Spleen (tissue), 11 donors: Measurements from ENCODE around the gene ZFAND2A. TPM values are rescaled to one million over a fixed set of nuclear protein-coding genes. Genes with fewer than 3 reads are reported as not detected.

ENCODE experiments used
- DNase-seq: peaks from one replicate; pipeline ENCODE4 v3.0.0-alpha.2; 2020
- H3K27ac ChIP-seq, 8 donors: fragments of 200-600 bp; sonication (generic) in 7 of 8; 1 replicate in 4 of 8; 2 replicates in 4 of 8; pipeline versions ENCODE4 v1.5.0 to v1.8.0; 2016 to 2021; ENCODE audit warnings: inconsistent platforms in 4 of 8, mild to moderate bottlenecking in 4 of 8, moderate library complexity in 1 of 8
- H3K27me3 ChIP-seq, 7 donors: fragments of 200-600 bp; sonication (generic) in 6 of 7; replicated peaks in 1 of 7; 1 replicate in 4 of 7; 2 replicates in 3 of 7; pipeline versions ENCODE4 v1.5.0 to v1.8.0; 2016 to 2021; ENCODE audit warnings: inconsistent platforms in 3 of 7, mild to moderate bottlenecking in 1 of 7
- H3K36me3 ChIP-seq, 6 donors: fragments of 200-600 bp; sonication (generic) in 5 of 6; 1 replicate in 4 of 6; 2 replicates in 2 of 6; pipeline versions ENCODE4 v1.5.0 to v1.8.0; 2016 to 2021; ENCODE audit warnings: inconsistent platforms in 2 of 6
- H3K4me1 ChIP-seq, 6 donors: fragments of 200-600 bp; sonication (generic) in 5 of 6; 1 replicate in 3 of 6; 2 replicates in 3 of 6; pipeline versions ENCODE4 v1.5.0 to v1.8.0; 2016 to 2021; ENCODE audit warnings: inconsistent platforms in 3 of 6
- H3K4me3 ChIP-seq, 8 donors: fragments of 200-600 bp; sonication (generic) in 7 of 8; 1 replicate in 4 of 8; 2 replicates in 4 of 8; pipeline versions ENCODE4 v1.5.0 to v1.8.0; 2016 to 2021; ENCODE audit warnings: inconsistent platforms in 4 of 8, mild to moderate bottlenecking in 4 of 8, moderate library complexity in 2 of 8
- H3K9me3 ChIP-seq, 8 donors: fragments of 200-600 bp; sonication (generic) in 7 of 8; 1 replicate in 4 of 8; 2 replicates in 4 of 8; pipeline versions ENCODE4 v1.5.0 to v1.8.0; 2016 to 2021; ENCODE audit warnings: inconsistent platforms in 4 of 8
- POLR2A ChIP-seq, 3 donors: fragments of 450-650 bp; IDR thresholded peaks; one replicate each; pipeline ENCODE4 v1.5.1; 2017; ENCODE audit warnings: antibody characterized with exemption in 3 of 3, mild to moderate bottlenecking in 1 of 3
- POLR2AphosphoS5 ChIP-seq, 3 donors: sonication (generic); formaldehyde crosslinking; IDR thresholded peaks; one replicate each; pipeline ENCODE4 v1.5.1; 2017; ENCODE audit warnings: antibody characterized with exemption in 3 of 3
- WGBS, 5 donors: extraction: QIAGEN DNeasy Blood & Tissue Kit in 3 of 5; methylation state at CpG; one replicate each; pipeline versions ENCODE4 v1.1.5 to v1.1.7; 2013 to 2018; 5-methylcytosine and 5-hydroxymethylcytosine counted together
- intact Hi-C: fragments of 100-400 bp; cut with DNase I; formaldehyde crosslinking; loops from one replicate; pipeline ENCODE4 v1.15.0; 2023; ENCODE audit warnings: low total_unique reads
- polyA plus RNA-seq, 3 donors: library from polyadenylated mRNA; stranded (reverse); fragments of 200-250 nt; gene quantifications; one replicate each; pipeline ENCODE4 v1.2.1, GENCODE V29; 2013
- total RNA-seq, 7 donors: library from RNA; depleted of rRNA in 3 of 7; stranded (reverse); fragments of >200 nt in 3 of 7; fragmentation: NEBNext Ultra II Directional in 4 of 7; extraction: Animal tissue kit (Norgen Biotek cat#: 25700) in 4 of 7; gene quantifications; one replicate each; pipeline versions ENCODE4 v1.1.0 to v1.2.1, GENCODE V29; 2016 to 2021
- TF ChIP-seq, protein P1 (sequence below), 11 experiments: fragments of 200-600 bp in 7 of 11; fragments of 450-650 bp in 4 of 11; sonication (generic) in 4 of 11; IDR thresholded peaks in 8 of 11; conservative IDR thresholded peaks in 3 of 11; 1 replicate in 7 of 11; 2 replicates in 4 of 11; pipeline versions ENCODE4 v1.4.0 to v1.8.0; 2016 to 2021; ENCODE audit warnings: antibody characterized with exemption in 11 of 11, inconsistent platforms in 4 of 11, mild to moderate bottlenecking in 1 of 11
- donor health status: healthy with polysubstance abuse.
- donor health status: DM: no; HTN: no; CAD: no; lungs with moderate emphysema.
- donor health status: DM: no; HTN: no; CAD: no.
- donor health status: Bipolar disorder and iron deficiency.
- donor health status: healthy.
- donor health status: DM: no; HTN: no; CAD: no.
- donor health status: DM: yes; HTN: yes; CAD: no.

ZFAND2A gene
- total and polyA plus RNA-seq, 10 donors = 18.3 to 41.7 (median 24.4) TPM

DNA sequence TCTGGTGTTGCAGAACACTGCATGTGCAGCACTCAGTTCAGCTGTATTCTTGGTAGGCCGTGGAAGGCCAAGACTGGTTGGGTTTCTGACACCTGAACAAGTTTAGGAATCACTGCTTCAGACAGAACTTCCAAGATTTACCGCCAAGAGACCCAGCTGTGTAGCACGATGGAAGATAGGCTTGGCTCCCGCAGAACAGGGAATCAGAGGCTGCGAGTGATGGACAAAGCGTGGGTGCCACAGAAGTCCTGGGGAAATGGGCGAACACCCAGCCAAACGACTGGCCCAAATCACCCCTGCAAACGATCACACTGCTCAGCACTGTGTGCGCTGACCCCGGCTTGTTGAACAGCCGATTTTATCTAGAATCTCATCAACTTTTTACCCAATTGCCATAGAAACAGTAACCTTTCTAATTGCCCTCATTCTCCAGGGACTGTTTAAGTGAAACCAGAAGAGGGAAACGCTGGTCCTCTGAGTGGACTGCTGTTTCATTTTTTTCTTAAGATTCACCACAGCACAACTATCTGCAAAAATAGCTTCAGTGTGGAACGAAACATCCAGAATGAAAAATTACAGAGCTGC, 17.9 kb downstream of the ZFAND2A start:
- H3K9me3 ChIP-seq = no peaks in the 10 kb centered on the region
- DNase-seq = peak; percentile 52
- no peak overlapping the region for H3K4me3 ChIP-seq
- intact Hi-C loops = no loop called here
- no peaks in the 10 kb centered on the region for H3K27me3 ChIP-seq
- TF ChIP-seq, protein P1, sequence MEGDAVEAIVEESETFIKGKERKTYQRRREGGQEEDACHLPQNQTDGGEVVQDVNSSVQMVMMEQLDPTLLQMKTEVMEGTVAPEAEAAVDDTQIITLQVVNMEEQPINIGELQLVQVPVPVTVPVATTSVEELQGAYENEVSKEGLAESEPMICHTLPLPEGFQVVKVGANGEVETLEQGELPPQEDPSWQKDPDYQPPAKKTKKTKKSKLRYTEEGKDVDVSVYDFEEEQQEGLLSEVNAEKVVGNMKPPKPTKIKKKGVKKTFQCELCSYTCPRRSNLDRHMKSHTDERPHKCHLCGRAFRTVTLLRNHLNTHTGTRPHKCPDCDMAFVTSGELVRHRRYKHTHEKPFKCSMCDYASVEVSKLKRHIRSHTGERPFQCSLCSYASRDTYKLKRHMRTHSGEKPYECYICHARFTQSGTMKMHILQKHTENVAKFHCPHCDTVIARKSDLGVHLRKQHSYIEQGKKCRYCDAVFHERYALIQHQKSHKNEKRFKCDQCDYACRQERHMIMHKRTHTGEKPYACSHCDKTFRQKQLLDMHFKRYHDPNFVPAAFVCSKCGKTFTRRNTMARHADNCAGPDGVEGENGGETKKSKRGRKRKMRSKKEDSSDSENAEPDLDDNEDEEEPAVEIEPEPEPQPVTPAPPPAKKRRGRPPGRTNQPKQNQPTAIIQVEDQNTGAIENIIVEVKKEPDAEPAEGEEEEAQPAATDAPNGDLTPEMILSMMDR (IDR thresholded peaks at IDR 0.05 in 8 of 11, conservative IDR thresholded peaks at IDR 0.05 in 3 of 11) = no peak
- TF ChIP-seq POLR2AphosphoS5 (IDR thresholded peaks at IDR 0.05) = no peak
- no peak for TF ChIP-seq POLR2A (IDR thresholded peaks at IDR 0.05)
- peaks cover 10 to 41% (median 20%) of the 10 kb centered on the region in 6 donors for H3K4me1 ChIP-seq
- WGBS, 5 donors = 83 to 87% (median 85%) methylated on average over 14 of the region's 14 CpGs
- no peaks in the 10 kb centered on the region for H3K36me3 ChIP-seq
- no peak overlapping the region for H3K27ac ChIP-seq

DNA sequence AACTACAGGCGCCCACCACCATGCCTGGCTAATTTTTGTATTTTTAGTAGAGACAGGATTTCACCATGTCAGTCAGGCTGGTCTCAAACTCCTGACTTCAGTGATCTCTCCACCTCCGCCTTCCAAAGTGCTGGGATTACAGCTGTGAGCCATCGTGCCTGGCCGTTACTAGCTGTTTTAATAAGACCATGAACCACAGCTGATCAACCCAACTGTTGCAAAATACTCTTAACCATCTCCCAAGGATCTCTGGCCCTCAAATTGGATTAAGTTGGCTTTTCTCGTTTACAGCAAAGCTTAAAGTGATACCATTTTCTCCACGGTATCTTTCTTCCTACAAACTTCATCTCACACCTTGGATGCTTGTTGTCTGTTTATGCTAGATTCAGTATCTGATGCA, 18.3 kb downstream of the ZFAND2A start:
- H3K9me3 ChIP-seq = no peaks in the 10 kb centered on the region
- H3K4me1 ChIP-seq = peaks cover 14 to 46% (median 25%) of the 10 kb centered on the region in 6 donors
- 85 to 96% (median 89%) methylated on average over 6 of the region's 6 CpGs for WGBS, 5 donors
- intact Hi-C loops = no loop called here
- DNase-seq = peak; percentile 28
- no peaks in the 10 kb centered on the region for H3K27me3 ChIP-seq
- H3K36me3 ChIP-seq = no peaks in the 10 kb centered on the region
- H3K27ac ChIP-seq = no peak overlapping the region
- TF ChIP-seq, protein P1 (IDR thresholded peaks at IDR 0.05 in 8 of 11, conservative IDR thresholded peaks at IDR 0.05 in 3 of 11) = no peak
- TF ChIP-seq POLR2AphosphoS5 (IDR thresholded peaks at IDR 0.05) = no peak
- no peak for TF ChIP-seq POLR2A (IDR thresholded peaks at IDR 0.05)
- H3K4me3 ChIP-seq = no peak overlapping the region

DNA sequence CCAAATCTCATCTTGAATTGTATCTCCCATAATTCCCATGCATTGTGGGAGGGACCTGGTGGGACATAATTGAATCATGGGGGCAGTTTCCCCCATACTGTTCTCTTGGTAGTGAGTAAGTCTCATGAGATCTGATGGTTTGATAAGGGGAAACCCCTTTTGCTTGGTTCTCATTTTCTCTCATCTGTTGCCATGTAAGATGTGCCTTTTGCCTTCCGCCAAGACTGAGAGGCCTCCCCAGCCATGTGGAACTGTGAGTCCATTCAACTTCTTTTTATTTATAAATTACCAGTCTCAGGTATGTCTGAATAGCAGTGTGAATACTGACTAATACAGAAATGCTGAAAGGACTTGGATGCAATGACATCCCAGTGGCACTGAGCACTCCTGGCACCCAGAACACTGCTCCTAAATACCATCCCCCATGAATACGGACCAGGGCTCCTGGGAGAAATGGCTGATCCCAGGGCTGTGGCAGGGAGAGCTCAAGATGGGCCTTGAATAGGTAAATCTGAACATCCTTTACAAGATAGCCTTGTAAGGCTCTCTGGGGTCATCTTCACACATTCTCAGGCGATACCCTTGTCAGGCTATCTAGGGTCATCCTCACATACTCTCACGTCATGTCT, 19.4 kb downstream of the ZFAND2A start:
- peak; percentile 63 for DNase-seq
- peaks cover 14 to 48% (median 26%) of the 10 kb centered on the region in 6 donors for H3K4me1 ChIP-seq
- no peaks in the 10 kb centered on the region for H3K27me3 ChIP-seq
- TF ChIP-seq POLR2AphosphoS5 (IDR thresholded peaks at IDR 0.05) (no peak), POLR2A (IDR thresholded peaks at IDR 0.05) (no peak)
- TF ChIP-seq, protein P1 (IDR thresholded peaks at IDR 0.05 in 8 of 11, conservative IDR thresholded peaks at IDR 0.05 in 3 of 11) = no peak
- H3K4me3 ChIP-seq = no peak overlapping the region
- peak overlapping the region in 4 of 8 donors; percentile 38 to 76 (median 50) for H3K27ac ChIP-seq
- no peaks in the 10 kb centered on the region for H3K9me3 ChIP-seq
- 74 to 94% (median 86%) methylated on average over 4 of the region's 4 CpGs for WGBS, 5 donors
- H3K36me3 ChIP-seq = no peaks in the 10 kb centered on the region
- intact Hi-C loops = no loop called here

DNA sequence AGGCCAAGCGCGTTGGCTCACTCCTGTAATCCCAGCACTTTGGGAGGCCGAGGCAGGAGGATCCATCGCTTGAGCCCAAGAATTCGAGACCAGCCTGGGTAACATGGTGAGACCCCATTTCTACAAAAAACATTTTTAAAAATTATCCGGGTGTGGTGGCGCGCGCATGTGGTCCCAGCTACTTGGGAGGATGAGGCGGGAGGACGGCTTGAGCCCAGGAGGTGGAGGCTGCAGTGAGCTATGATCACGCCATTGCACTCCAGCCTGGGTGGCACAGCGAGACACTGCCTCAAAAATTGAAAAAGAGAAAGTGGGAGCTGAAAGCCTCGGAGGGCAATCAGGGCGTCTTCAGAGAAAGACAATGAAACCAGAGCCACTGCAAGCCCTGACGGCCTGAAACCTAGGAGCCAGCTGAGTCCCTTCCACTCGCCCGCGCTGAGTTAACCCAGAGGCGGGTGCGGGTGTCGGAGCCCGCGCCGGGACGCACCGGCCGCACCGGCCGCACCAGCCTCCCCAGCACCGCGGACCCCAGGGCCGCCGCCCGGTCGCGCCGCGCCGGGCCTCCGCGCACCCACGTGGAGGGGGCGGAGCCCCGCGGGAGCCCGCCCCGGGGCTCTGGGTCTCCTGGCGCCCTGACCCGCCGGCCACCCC, 22.4 kb downstream of the ZFAND2A start:
- TF ChIP-seq POLR2A (IDR thresholded peaks at IDR 0.05) = no peak
- TF ChIP-seq, protein P1 (IDR thresholded peaks at IDR 0.05 in 8 of 11, conservative IDR thresholded peaks at IDR 0.05 in 3 of 11) = no peak
- TF ChIP-seq POLR2AphosphoS5 (IDR thresholded peaks at IDR 0.05) = no peak
- Histone ChIP-seq H3K4me3 (peak overlapping the region; percentile 69 to 98 (median 79)), H3K4me1 (peaks cover 14 to 36% (median 22%) of the 10 kb centered on the region in 6 donors), H3K36me3 (no peaks in the 10 kb centered on the region), H3K27ac (peak overlapping the region; percentile 57 to 91 (median 86)), H3K27me3 (no peaks in the 10 kb centered on the region), H3K9me3 (no peaks in the 10 kb centered on the region)
- intact Hi-C loops = no loop called here
- DNase-seq = no peak
- WGBS, 5 donors = 8 to 27% (median 9%) methylated on average over 16 to 51 of the region's 51 CpGs
